Left ventricle myocardium inferior (tissue), 1 donor: Measurements from ENCODE around the gene TFDP2. TPM values are rescaled to one million over a fixed set of nuclear protein-coding genes. Genes with fewer than 3 reads are reported as not detected.

Experiments used
- DNase-seq: peaks from one replicate; pipeline ENCODE4 v3.0.0-alpha.2; 2020
- H3K27ac ChIP-seq: fragments of 200-600 bp; replicated peaks from 2 replicates; pipeline ENCODE4 v1.8.0; 2021
- H3K27me3 ChIP-seq: fragments of 200-600 bp; 2 replicates; pipeline ENCODE4 v1.8.0; 2021; ENCODE audit warnings: low read depth
- H3K36me3 ChIP-seq: fragments of 200-600 bp; 2 replicates; pipeline ENCODE4 v1.8.0; 2021
- H3K4me1 ChIP-seq: fragments of 200-600 bp; 2 replicates; pipeline ENCODE4 v1.8.0; 2021
- H3K4me3 ChIP-seq: fragments of 200-600 bp; 2 replicates; pipeline ENCODE4 v1.8.0; 2021; ENCODE audit warnings: mild to moderate bottlenecking, moderate library complexity
- H3K9me3 ChIP-seq: fragments of 200-600 bp; replicated peaks from 2 replicates; pipeline ENCODE4 v1.8.0; 2021
- intact Hi-C: fragments of 100-400 bp; cut with micrococcal nuclease; formaldehyde crosslinking; loops from one replicate; pipeline ENCODE4 v1.11.0; 2022
- total RNA-seq: library from RNA; stranded (reverse); fragmentation: NEBNext Ultra II Directional; extraction: Animal tissue kit (Norgen Biotek cat#: 25700); gene quantifications from one replicate; pipeline ENCODE4 v1.2.1, GENCODE V29; 2021
- TF ChIP-seq, protein P1 (sequence below): fragments of 200-600 bp; IDR thresholded peaks from 2 replicates; pipeline ENCODE4 v1.8.0; 2021; ENCODE audit warnings: antibody characterized with exemption, mild to moderate bottlenecking, borderline replicate concordance
- donor health status: DM: no; HTN: yes; CAD: no; lungs with severe emphysema.

Gene TFDP2
- total RNA-seq, 1 donor from 2014 or later = 67.1 TPM

DNA sequence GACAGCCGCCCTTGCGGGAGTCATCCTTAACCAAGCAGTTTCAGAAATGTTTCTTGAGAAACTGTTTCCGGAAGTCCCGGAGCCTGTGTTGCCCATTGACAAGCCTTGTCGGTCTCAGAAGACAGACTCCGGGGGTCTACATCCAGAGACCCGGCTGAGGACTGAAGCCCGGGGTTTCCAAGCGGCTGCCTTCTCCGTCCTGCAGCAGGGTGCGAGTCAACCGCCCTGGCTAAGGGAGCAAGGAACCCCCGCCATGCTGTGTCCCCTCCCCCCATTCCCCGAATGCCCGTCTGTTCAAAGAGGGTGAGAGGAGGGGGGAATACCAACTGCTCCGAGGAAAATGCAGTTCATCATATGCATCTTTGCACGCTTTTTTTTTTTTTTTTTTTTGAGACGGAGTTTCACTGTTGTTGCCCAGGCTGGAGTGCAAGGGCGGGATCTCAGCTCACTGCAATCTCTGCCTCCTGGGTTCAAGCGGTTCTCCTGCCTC lies 211.3 kb downstream of the TFDP2 start:
- TF ChIP-seq, protein P1, sequence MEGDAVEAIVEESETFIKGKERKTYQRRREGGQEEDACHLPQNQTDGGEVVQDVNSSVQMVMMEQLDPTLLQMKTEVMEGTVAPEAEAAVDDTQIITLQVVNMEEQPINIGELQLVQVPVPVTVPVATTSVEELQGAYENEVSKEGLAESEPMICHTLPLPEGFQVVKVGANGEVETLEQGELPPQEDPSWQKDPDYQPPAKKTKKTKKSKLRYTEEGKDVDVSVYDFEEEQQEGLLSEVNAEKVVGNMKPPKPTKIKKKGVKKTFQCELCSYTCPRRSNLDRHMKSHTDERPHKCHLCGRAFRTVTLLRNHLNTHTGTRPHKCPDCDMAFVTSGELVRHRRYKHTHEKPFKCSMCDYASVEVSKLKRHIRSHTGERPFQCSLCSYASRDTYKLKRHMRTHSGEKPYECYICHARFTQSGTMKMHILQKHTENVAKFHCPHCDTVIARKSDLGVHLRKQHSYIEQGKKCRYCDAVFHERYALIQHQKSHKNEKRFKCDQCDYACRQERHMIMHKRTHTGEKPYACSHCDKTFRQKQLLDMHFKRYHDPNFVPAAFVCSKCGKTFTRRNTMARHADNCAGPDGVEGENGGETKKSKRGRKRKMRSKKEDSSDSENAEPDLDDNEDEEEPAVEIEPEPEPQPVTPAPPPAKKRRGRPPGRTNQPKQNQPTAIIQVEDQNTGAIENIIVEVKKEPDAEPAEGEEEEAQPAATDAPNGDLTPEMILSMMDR = no peak
- Histone ChIP-seq H3K27ac (no peak overlapping the region), H3K36me3 (no peaks in the 10 kb centered on the region), H3K27me3 (no peaks in the 10 kb centered on the region), H3K4me3 (no peak overlapping the region), H3K9me3 (no peaks in the 10 kb centered on the region), H3K4me1 (no peaks in the 10 kb centered on the region)
- no peak for DNase-seq
- intact Hi-C loops = no loop called here

GRCh38 chr3:141934354-141934753 lies 215.0 kb downstream of the TFDP2 start:
- Histone ChIP-seq H3K9me3 (no peaks in the 10 kb centered on the region), H3K36me3 (no peaks in the 10 kb centered on the region), H3K27me3 (no peaks in the 10 kb centered on the region), H3K27ac (no peak overlapping the region), H3K4me1 (no peaks in the 10 kb centered on the region), H3K4me3 (no peak overlapping the region)
- intact Hi-C loops = no loop called here
- TF ChIP-seq, protein P1 = no peak
- no peak for DNase-seq

GRCh38 chr3:141933421-141934300 lies 215.7 kb downstream of the TFDP2 start:
- TF ChIP-seq, protein P1 = no peak
- DNase-seq = no peak
- intact Hi-C loops = no loop called here

GRCh38 chr3:141930801-141931200 lies 218.5 kb downstream of the TFDP2 start:
- TF ChIP-seq, protein P1 = no peak
- Histone ChIP-seq H3K9me3 (no peaks in the 10 kb centered on the region), H3K27me3 (no peaks in the 10 kb centered on the region), H3K36me3 (peaks cover 11% of the 10 kb centered on the region), H3K4me3 (no peak overlapping the region), H3K4me1 (no peaks in the 10 kb centered on the region), H3K27ac (no peak overlapping the region)
- intact Hi-C loops = no loop called here
- no peak for DNase-seq

More at GRCh38 chr3:141933421-141934300, 215.7 kb downstream of the TFDP2 start:
- Histone ChIP-seq H3K27me3 (no peaks in the 10 kb centered on the region), H3K9me3 (no peaks in the 10 kb centered on the region), H3K36me3 (no peaks in the 10 kb centered on the region), H3K4me1 (no peaks in the 10 kb centered on the region), H3K27ac (no peak overlapping the region), H3K4me3 (no peak overlapping the region)

DNA sequence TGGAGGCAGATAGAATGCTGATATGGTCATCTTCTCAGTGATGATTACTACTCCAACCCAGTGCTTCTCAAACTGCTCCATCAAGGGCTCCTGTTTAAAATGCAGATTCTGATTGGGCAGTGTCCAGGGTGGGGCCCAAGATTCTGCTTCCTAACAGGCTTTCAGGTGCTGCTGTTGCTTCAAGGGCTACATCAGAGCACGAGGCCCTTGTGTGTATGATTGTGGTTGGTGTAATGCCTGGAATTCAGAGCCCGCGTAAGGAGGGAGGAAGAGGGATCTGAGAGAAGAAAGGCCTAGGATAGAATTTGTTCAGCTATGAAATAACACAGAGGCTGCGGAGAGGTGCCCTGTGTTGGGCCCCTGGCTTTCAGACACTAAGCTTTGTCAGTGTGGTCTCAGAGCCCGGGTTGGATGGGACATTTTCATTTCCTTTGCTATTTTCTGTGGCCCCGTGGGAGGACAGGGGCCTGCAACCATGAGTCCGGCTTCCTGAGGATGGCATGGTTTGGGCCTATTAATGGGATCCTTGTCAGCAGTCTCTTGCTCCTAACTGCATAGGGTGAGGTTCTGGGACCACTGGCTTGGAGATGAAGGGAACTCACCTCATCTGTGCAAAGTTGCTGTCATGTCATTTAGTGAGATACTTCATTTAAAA lies 219.9 kb downstream of the TFDP2 start:
- peaks cover 19% of the 10 kb centered on the region for H3K36me3 ChIP-seq
- intact Hi-C loops = no loop called here
- no peaks in the 10 kb centered on the region for H3K27me3 ChIP-seq
- no peaks in the 10 kb centered on the region for H3K9me3 ChIP-seq
- TF ChIP-seq, protein P1 = no peak
- no peak for DNase-seq
- no peak overlapping the region for H3K27ac ChIP-seq
- no peak overlapping the region for H3K4me3 ChIP-seq
- no peaks in the 10 kb centered on the region for H3K4me1 ChIP-seq
